Measurements from ENCODE around the gene BBX.

Gene BBX

DNA sequence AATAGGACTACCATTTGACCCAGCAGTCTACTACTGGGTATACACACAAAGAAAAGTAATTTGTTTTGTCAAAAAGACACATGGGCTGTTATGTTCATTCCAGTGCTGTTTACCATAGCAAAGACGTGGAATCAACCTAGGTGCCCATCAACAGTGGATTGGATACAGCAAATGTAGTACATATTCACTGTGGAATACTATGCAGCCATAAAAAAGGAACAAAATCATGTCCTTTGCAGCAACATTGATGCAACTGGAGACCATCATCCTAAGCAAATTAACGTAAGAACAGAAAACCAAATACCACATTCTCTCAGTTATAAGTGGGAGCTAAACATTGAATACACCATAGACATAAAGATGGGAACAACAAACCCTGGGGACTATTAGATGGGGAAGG lies 25.8 kb downstream of the BBX start:
- TF ChIP-seq FOXP2 (optimal IDR thresholded peaks at IDR 0.05; ENCODE audit: borderline replicate concordance, extremely low read depth, extremely low read length, insufficient read depth) = no peak
- TF ChIP-seq TAF1 (IDR thresholded peaks at IDR 0.05; ENCODE audit: borderline replicate concordance, insufficient read depth, low read length) = no peak
- no peak for TF ChIP-seq SIN3A (IDR thresholded peaks at IDR 0.05; ENCODE audit: borderline replicate concordance, insufficient read depth, low read length)

GRCh38 chr3:107555359-107555758 lies 32.6 kb downstream of the BBX start:
- TF ChIP-seq FOXP2 (optimal IDR thresholded peaks at IDR 0.05; ENCODE audit: borderline replicate concordance, extremely low read depth, extremely low read length, insufficient read depth) (no peak), TAF1 (IDR thresholded peaks at IDR 0.05; ENCODE audit: borderline replicate concordance, insufficient read depth, low read length) (no peak), REST (IDR thresholded peaks at IDR 0.05; ENCODE audit: insufficient read depth in 1 of 2, low read depth in 2 of 2, low read length in 2 of 2) (no peak), POLR2AphosphoS5 (IDR thresholded peaks at IDR 0.05; ENCODE audit: low read depth, low read length) (no peak), SIN3A (IDR thresholded peaks at IDR 0.05; ENCODE audit: borderline replicate concordance, insufficient read depth, low read length) (no peak)

- TF ChIP-seq POLR2AphosphoS5 (IDR thresholded peaks at IDR 0.05; ENCODE audit: low read depth, low read length) (no peak), FOXP2 (optimal IDR thresholded peaks at IDR 0.05; ENCODE audit: borderline replicate concordance, extremely low read depth, extremely low read length, insufficient read depth) (no peak), SIN3A (IDR thresholded peaks at IDR 0.05; ENCODE audit: borderline replicate concordance, insufficient read depth, low read length) (no peak), TAF1 (IDR thresholded peaks at IDR 0.05; ENCODE audit: borderline replicate concordance, insufficient read depth, low read length) (no peak), REST (IDR thresholded peaks at IDR 0.05; ENCODE audit: insufficient read depth in 1 of 2, low read depth in 2 of 2, low read length in 2 of 2) (no peak)
Measured at GRCh38 chr3:107557743-107558142, 35.0 kb downstream of the BBX start.

DNA sequence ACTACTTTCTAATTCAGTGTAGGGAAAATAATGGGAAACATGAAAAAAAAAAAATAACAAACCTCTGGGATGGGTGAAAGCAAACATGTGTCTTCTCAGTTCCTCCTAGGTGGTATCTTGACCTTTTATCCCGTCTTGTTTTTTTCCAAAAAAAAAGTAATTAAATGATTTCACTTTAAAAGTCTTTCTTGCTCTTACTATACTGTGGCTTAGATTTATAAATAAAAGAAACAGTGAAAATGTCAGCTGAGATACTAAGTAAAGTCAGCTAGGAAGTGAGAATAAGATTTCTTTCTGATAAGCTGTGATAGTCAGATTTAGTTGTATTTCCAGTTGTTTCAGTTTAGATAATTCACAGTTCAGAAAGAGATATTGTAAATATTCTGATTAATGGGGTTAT lies 37.4 kb downstream of the BBX start:
- TF ChIP-seq SIN3A (IDR thresholded peaks at IDR 0.05; ENCODE audit: borderline replicate concordance, insufficient read depth, low read length) = no peak
- no peak for TF ChIP-seq POLR2AphosphoS5 (IDR thresholded peaks at IDR 0.05; ENCODE audit: low read depth, low read length)
- no peak for TF ChIP-seq REST (IDR thresholded peaks at IDR 0.05; ENCODE audit: insufficient read depth in 1 of 2, low read depth in 2 of 2, low read length in 2 of 2)
- TF ChIP-seq FOXP2 (optimal IDR thresholded peaks at IDR 0.05; ENCODE audit: borderline replicate concordance, extremely low read depth, extremely low read length, insufficient read depth) = no peak
- no peak for TF ChIP-seq TAF1 (IDR thresholded peaks at IDR 0.05; ENCODE audit: borderline replicate concordance, insufficient read depth, low read length)

GRCh38 chr3:107561980-107562379 lies 39.2 kb downstream of the BBX start:
- TF ChIP-seq REST (IDR thresholded peaks at IDR 0.05; ENCODE audit: insufficient read depth in 1 of 2, low read depth in 2 of 2, low read length in 2 of 2) = no peak
- TF ChIP-seq FOXP2 (optimal IDR thresholded peaks at IDR 0.05; ENCODE audit: borderline replicate concordance, extremely low read depth, extremely low read length, insufficient read depth) = no peak
- TF ChIP-seq TAF1 (IDR thresholded peaks at IDR 0.05; ENCODE audit: borderline replicate concordance, insufficient read depth, low read length) = no peak
- no peak for TF ChIP-seq POLR2AphosphoS5 (IDR thresholded peaks at IDR 0.05; ENCODE audit: low read depth, low read length)
- TF ChIP-seq SIN3A (IDR thresholded peaks at IDR 0.05; ENCODE audit: borderline replicate concordance, insufficient read depth, low read length) = no peak

Measured in PFSK-1 (cell line).